Liver (tissue), 9 donors: ENCODE measurements around the gene OTOGL. TPM values are rescaled to one million over a fixed set of nuclear protein-coding genes. Genes with fewer than 3 reads are reported as not detected.

Experiments
- DNase-seq: peaks from one replicate; pipeline ENCODE4 v3.0.0-alpha.2; 2017; ENCODE audit warnings: low spot score
- H3K27ac ChIP-seq, 2 donors: one replicate each; pipeline ENCODE4 v1.7.0; 2013; ENCODE audit warnings: inconsistent platforms in 2 of 2, low read length in 2 of 2, control low read depth in 1 of 2, low read depth in 1 of 2, mild to moderate bottlenecking in 1 of 2
- H3K27me3 ChIP-seq, 4 donors: one replicate each; pipeline versions ENCODE4 v1.6.1 to v1.7.0; 2013; ENCODE audit warnings: low read length in 3 of 4, inconsistent platforms in 1 of 4, mild to moderate bottlenecking in 1 of 4, moderate library complexity in 1 of 4; ENCODE audit not compliant: control insufficient read depth in 4 of 4, insufficient read depth in 4 of 4
- H3K36me3 ChIP-seq, 4 donors: one replicate each; pipeline versions ENCODE4 v1.6.1 to v1.7.0; 2013; ENCODE audit warnings: low read length in 3 of 4, mild to moderate bottlenecking in 3 of 4, low read depth in 1 of 4, moderate library complexity in 1 of 4; ENCODE audit not compliant: control insufficient read depth in 4 of 4, insufficient read depth in 3 of 4
- H3K4me1 ChIP-seq, 4 donors: one replicate each; pipeline versions ENCODE4 v1.6.1 to v1.7.0; 2013; ENCODE audit warnings: low read length in 3 of 4, mild to moderate bottlenecking in 3 of 4, moderate library complexity in 1 of 4; ENCODE audit not compliant: control insufficient read depth in 4 of 4, insufficient read depth in 4 of 4
- H3K4me3 ChIP-seq, 3 donors: one replicate each; pipeline versions ENCODE4 v1.6.1 to v1.7.0; 2013; ENCODE audit warnings: low read length in 3 of 3, control low read depth in 1 of 3, low read depth in 1 of 3, mild to moderate bottlenecking in 1 of 3
- H3K9ac ChIP-seq, 2 donors: one replicate each; pipeline ENCODE4 v1.7.0; 2013; ENCODE audit warnings: low read length in 2 of 2, mild to moderate bottlenecking in 2 of 2, moderate library complexity in 2 of 2, control low read depth in 1 of 2, low read depth in 1 of 2
- H3K9me3 ChIP-seq, 4 donors: one replicate each; pipeline versions ENCODE4 v1.6.1 to v1.7.0; 2013; ENCODE audit warnings: low read length in 3 of 4; ENCODE audit not compliant: control insufficient read depth in 4 of 4
- EGR1 ChIP-seq, 2 donors: IDR thresholded peaks; 2 replicates each; pipeline ENCODE4 v1.6.1; 2016 to 2018; ENCODE audit warnings: antibody characterized with exemption in 2 of 2, low read depth in 2 of 2
- FOXA1 ChIP-seq: IDR thresholded peaks from 2 replicates; pipeline ENCODE4 v1.6.1; 2016; ENCODE audit warnings: antibody characterized with exemption
- FOXA2 ChIP-seq: IDR thresholded peaks from 2 replicates; pipeline ENCODE4 v1.6.1; 2016; ENCODE audit warnings: antibody characterized with exemption
- GABPA ChIP-seq, 2 donors: IDR thresholded peaks in 1 of 2; conservative IDR thresholded peaks in 1 of 2; 2 replicates each; pipeline ENCODE4 v1.6.1; 2016; ENCODE audit warnings: antibody characterized with exemption in 2 of 2, mild to moderate bottlenecking in 1 of 2, moderate library complexity in 1 of 2
- HNF4A ChIP-seq, 2 donors: conservative IDR thresholded peaks; 2 replicates each; pipeline ENCODE4 v1.6.1; 2016; ENCODE audit warnings: antibody characterized with exemption in 2 of 2, mild to moderate bottlenecking in 2 of 2
- HNF4G ChIP-seq: IDR thresholded peaks from 2 replicates; pipeline ENCODE4 v1.6.1; 2016; ENCODE audit warnings: antibody characterized with exemption
- JUND ChIP-seq, 2 donors: IDR thresholded peaks; 2 replicates each; pipeline ENCODE4 v1.6.1; 2016; ENCODE audit warnings: antibody characterized with exemption in 2 of 2
- NR2F2 ChIP-seq: IDR thresholded peaks from 2 replicates; pipeline ENCODE4 v1.6.1; 2016; ENCODE audit warnings: antibody characterized with exemption
- RAD21 ChIP-seq, 2 donors: IDR thresholded peaks; 2 replicates each; pipeline ENCODE4 v1.6.1; 2016; ENCODE audit warnings: antibody characterized with exemption in 2 of 2, mild to moderate bottlenecking in 2 of 2
- RXRA ChIP-seq, 2 donors: IDR thresholded peaks; 2 replicates each; pipeline ENCODE4 v1.6.1; 2017 to 2018; ENCODE audit warnings: antibody characterized with exemption in 2 of 2, mild to moderate bottlenecking in 1 of 2
- SP1 ChIP-seq: IDR thresholded peaks from 2 replicates; pipeline ENCODE4 v1.6.1; 2018; ENCODE audit warnings: antibody characterized with exemption, mild to moderate bottlenecking
- TAF1 ChIP-seq: conservative IDR thresholded peaks from 2 replicates; pipeline ENCODE4 v1.6.1; 2016; ENCODE audit warnings: antibody characterized with exemption, mild to moderate bottlenecking
- YY1 ChIP-seq: IDR thresholded peaks from 2 replicates; pipeline ENCODE4 v1.6.1; 2016; ENCODE audit warnings: antibody characterized with exemption, mild to moderate bottlenecking
- WGBS: extraction: QIAGEN DNeasy Blood & Tissue Kit; methylation state at CpG from one replicate; pipeline ENCODE4 v1.1.7; 2013; 5-methylcytosine and 5-hydroxymethylcytosine counted together
- polyA plus RNA-seq, 2 donors: library from polyadenylated mRNA; stranded (reverse) in 1 of 2; unstranded in 1 of 2; fragments of 200-250 nt in 1 of 2; fragments of >200 nt in 1 of 2; fragmentation: Nextera tagmentation in 1 of 2; extraction: Ambion mirVana in 1 of 2; gene quantifications; one replicate each; pipeline versions ENCODE4 v1.2.1 to v1.2.3, GENCODE V29; 2013 to 2015
- total RNA-seq, 2 donors: library from RNA; depleted of rRNA; stranded (reverse); fragments of >200 nt; gene quantifications; one replicate each; pipeline ENCODE4 v1.2.3, GENCODE V29; 2014
- TF ChIP-seq, protein P1 (sequence below): IDR thresholded peaks from 2 replicates; pipeline ENCODE4 v1.6.1; 2016; ENCODE audit warnings: antibody characterized with exemption, mild to moderate bottlenecking
- TF ChIP-seq, protein P2 (sequence below): IDR thresholded peaks from 2 replicates; pipeline ENCODE4 v1.6.1; 2016; ENCODE audit warnings: antibody characterized with exemption
- TF ChIP-seq, protein P3 (sequence below): IDR thresholded peaks from 2 replicates; pipeline ENCODE4 v1.6.1; 2016; ENCODE audit warnings: antibody characterized with exemption
- TF ChIP-seq, protein P4 (sequence below): fragments of 150-350 bp; IDR thresholded peaks from 2 replicates; pipeline ENCODE4 v1.5.1; 2017; ENCODE audit warnings: improper control_type of control experiment, low read depth, low read length; ENCODE audit not compliant: missing input control
- TF ChIP-seq, protein P5 (sequence below): IDR thresholded peaks from 2 replicates; pipeline ENCODE4 v1.6.1; 2016; ENCODE audit warnings: antibody characterized with exemption
- donor health status: healthy.
- donor health status: healthy.
- donor health status: healthy.
- donor health status: healthy.
- donor health status: healthy.

The OTOGL gene
- total and polyA plus RNA-seq, 4 donors: 0.01 to 0.09 (median 0.08) TPM; not detected in 1

DNA sequence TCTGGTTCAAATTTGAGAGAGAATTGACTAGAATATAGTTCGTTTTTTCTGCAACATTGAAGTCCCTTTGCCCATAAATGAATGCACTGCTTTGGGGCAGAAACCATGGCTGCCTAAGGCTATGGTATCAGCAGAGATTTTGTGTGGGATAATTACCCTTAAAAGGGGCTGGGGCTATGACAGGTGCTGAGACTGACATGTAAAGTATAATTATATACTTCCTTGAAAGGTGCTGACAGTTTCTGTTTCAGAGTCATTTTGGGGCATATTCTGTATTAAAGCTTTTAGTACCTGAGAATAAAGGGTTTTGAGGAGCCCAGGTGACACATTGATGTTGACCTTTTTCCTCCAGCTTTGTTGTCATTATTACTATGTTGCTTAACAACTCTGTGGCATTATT lies 194.4 kb downstream of the OTOGL start:
- no peak overlapping the region for H3K27ac ChIP-seq
- no peaks in the 10 kb centered on the region for H3K27me3 ChIP-seq
- no peaks in the 10 kb centered on the region for H3K4me1 ChIP-seq
- TF ChIP-seq RAD21 (IDR thresholded peaks at IDR 0.05): no peak
- no peak for TF ChIP-seq YY1
- TF ChIP-seq, protein P1, sequence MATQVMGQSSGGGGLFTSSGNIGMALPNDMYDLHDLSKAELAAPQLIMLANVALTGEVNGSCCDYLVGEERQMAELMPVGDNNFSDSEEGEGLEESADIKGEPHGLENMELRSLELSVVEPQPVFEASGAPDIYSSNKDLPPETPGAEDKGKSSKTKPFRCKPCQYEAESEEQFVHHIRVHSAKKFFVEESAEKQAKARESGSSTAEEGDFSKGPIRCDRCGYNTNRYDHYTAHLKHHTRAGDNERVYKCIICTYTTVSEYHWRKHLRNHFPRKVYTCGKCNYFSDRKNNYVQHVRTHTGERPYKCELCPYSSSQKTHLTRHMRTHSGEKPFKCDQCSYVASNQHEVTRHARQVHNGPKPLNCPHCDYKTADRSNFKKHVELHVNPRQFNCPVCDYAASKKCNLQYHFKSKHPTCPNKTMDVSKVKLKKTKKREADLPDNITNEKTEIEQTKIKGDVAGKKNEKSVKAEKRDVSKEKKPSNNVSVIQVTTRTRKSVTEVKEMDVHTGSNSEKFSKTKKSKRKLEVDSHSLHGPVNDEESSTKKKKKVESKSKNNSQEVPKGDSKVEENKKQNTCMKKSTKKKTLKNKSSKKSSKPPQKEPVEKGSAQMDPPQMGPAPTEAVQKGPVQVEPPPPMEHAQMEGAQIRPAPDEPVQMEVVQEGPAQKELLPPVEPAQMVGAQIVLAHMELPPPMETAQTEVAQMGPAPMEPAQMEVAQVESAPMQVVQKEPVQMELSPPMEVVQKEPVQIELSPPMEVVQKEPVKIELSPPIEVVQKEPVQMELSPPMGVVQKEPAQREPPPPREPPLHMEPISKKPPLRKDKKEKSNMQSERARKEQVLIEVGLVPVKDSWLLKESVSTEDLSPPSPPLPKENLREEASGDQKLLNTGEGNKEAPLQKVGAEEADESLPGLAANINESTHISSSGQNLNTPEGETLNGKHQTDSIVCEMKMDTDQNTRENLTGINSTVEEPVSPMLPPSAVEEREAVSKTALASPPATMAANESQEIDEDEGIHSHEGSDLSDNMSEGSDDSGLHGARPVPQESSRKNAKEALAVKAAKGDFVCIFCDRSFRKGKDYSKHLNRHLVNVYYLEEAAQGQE: no peak
- TF ChIP-seq FOXA2: no peak
- TF ChIP-seq HNF4G: no peak
- TF ChIP-seq GABPA (IDR thresholded peaks at IDR 0.05 in 1 of 2, conservative IDR thresholded peaks at IDR 0.05 in 1 of 2): no peak
- TF ChIP-seq HNF4A (conservative IDR thresholded peaks at IDR 0.05): no peak
- no peak for TF ChIP-seq RXRA (IDR thresholded peaks at IDR 0.05)
- no peak for TF ChIP-seq TAF1
- TF ChIP-seq JUND (IDR thresholded peaks at IDR 0.05): no peak
- TF ChIP-seq, protein P2, sequence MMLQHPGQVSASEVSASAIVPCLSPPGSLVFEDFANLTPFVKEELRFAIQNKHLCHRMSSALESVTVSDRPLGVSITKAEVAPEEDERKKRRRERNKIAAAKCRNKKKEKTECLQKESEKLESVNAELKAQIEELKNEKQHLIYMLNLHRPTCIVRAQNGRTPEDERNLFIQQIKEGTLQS: no peak
- no peak for TF ChIP-seq FOXA1
- TF ChIP-seq, protein P3, sequence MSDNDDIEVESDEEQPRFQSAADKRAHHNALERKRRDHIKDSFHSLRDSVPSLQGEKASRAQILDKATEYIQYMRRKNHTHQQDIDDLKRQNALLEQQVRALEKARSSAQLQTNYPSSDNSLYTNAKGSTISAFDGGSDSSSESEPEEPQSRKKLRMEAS: no peak
- TF ChIP-seq, protein P4, sequence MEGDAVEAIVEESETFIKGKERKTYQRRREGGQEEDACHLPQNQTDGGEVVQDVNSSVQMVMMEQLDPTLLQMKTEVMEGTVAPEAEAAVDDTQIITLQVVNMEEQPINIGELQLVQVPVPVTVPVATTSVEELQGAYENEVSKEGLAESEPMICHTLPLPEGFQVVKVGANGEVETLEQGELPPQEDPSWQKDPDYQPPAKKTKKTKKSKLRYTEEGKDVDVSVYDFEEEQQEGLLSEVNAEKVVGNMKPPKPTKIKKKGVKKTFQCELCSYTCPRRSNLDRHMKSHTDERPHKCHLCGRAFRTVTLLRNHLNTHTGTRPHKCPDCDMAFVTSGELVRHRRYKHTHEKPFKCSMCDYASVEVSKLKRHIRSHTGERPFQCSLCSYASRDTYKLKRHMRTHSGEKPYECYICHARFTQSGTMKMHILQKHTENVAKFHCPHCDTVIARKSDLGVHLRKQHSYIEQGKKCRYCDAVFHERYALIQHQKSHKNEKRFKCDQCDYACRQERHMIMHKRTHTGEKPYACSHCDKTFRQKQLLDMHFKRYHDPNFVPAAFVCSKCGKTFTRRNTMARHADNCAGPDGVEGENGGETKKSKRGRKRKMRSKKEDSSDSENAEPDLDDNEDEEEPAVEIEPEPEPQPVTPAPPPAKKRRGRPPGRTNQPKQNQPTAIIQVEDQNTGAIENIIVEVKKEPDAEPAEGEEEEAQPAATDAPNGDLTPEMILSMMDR: no peak
- TF ChIP-seq NR2F2: no peak
- TF ChIP-seq, protein P5, sequence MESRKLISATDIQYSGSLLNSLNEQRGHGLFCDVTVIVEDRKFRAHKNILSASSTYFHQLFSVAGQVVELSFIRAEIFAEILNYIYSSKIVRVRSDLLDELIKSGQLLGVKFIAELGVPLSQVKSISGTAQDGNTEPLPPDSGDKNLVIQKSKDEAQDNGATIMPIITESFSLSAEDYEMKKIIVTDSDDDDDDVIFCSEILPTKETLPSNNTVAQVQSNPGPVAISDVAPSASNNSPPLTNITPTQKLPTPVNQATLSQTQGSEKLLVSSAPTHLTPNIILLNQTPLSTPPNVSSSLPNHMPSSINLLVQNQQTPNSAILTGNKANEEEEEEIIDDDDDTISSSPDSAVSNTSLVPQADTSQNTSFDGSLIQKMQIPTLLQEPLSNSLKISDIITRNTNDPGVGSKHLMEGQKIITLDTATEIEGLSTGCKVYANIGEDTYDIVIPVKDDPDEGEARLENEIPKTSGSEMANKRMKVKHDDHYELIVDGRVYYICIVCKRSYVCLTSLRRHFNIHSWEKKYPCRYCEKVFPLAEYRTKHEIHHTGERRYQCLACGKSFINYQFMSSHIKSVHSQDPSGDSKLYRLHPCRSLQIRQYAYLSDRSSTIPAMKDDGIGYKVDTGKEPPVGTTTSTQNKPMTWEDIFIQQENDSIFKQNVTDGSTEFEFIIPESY: no peak
- no peak for TF ChIP-seq EGR1 (IDR thresholded peaks at IDR 0.05; ENCODE audit: low read depth in 2 of 2)
- no peak for TF ChIP-seq SP1
- 27% methylated on average over 1 of the region's 1 CpG for WGBS
- H3K36me3 ChIP-seq: no peaks in the 10 kb centered on the region
- no peak for DNase-seq
- no peaks in the 10 kb centered on the region for H3K9me3 ChIP-seq
- no peak overlapping the region for H3K9ac ChIP-seq
- no peak overlapping the region for H3K4me3 ChIP-seq
